K562 (cell line): Measurements from ENCODE around the gene TGFA.

ENCODE experiments used
- CTCF ChIP-seq, 3 experiments: IDR thresholded peaks in 2 of 3; conservative IDR thresholded peaks in 1 of 3; 2 replicates each; pipeline ENCODE4 v1.5.1; 2011 to 2012; ENCODE audit warnings: low read length in 3 of 3, mild to moderate bottlenecking in 3 of 3, control low read depth in 2 of 3, improper control_type of control experiment in 1 of 3, inconsistent platforms in 1 of 3, low read depth in 1 of 3, mixed read lengths in 1 of 3, moderate library complexity in 1 of 3; ENCODE audit not compliant: insufficient read depth in 2 of 3
- EP300 ChIP-seq: IDR thresholded peaks from 2 replicates; pipeline ENCODE4 v1.6.1; 2012; ENCODE audit warnings: low read length, improper control_type of control experiment
- EZH2 ChIP-seq: IDR thresholded peaks from 2 replicates; pipeline ENCODE4 v1.6.1; 2012; ENCODE audit warnings: low read depth, mild to moderate bottlenecking, inconsistent platforms, low read length, borderline replicate concordance
- HNRNPUL1 ChIP-seq: fragments of 200-400 bp; formaldehyde crosslinking; IDR thresholded peaks from 2 replicates; pipeline ENCODE4 v1.6.1; 2017; ENCODE audit warnings: low read length
- SIN3A ChIP-seq, 2 experiments: fragments of 150-350 bp in 1 of 2; IDR thresholded peaks; 2 replicates each; pipeline ENCODE4 v1.6.1; 2011 to 2016; ENCODE audit warnings: borderline replicate concordance in 2 of 2, low read depth in 2 of 2, low read length in 2 of 2, mild to moderate bottlenecking in 2 of 2, moderate library complexity in 2 of 2; ENCODE audit not compliant: control insufficient read depth in 1 of 2

GRCh38 chr2:70440621-70441020 is 113.0 kb downstream of the TGFA start:
- no peak for TF ChIP-seq EZH2
- no peak for TF ChIP-seq HNRNPUL1
- no peak for TF ChIP-seq CTCF (IDR thresholded peaks at IDR 0.05 in 2 of 3, conservative IDR thresholded peaks at IDR 0.05 in 1 of 3; ENCODE audit: insufficient read depth in 2 of 3, low read depth in 1 of 3, low read length in 3 of 3)
- no peak for TF ChIP-seq SIN3A (IDR thresholded peaks at IDR 0.05; ENCODE audit: borderline replicate concordance in 2 of 2, control insufficient read depth in 1 of 2, low read depth in 2 of 2, low read length in 2 of 2)
- no peak for TF ChIP-seq EP300
